ENCODE results near the gene RAB11FIP4.

RAB11FIP4 gene

DNA sequence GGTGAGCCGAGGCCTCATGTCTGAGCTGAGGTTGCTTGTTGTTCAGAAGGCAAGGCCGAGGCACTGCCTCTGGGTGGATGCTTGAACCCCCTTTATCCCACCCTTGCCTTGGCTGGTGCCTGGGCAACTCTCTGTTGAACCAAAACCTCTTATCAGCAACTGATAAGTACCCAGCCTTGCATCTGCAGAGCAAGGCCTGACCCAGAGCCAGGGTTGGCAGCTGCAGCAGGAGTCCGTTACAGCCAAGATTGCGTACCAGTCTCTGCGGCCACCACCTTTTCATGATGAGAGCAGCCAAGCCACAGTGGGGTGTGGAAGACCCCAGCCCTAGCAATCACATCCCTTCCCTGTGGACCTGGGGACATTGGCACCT lies 118.3 kb downstream of the RAB11FIP4 start:
- peak overlapping the region; percentile 70 for H3K4me3 ChIP-seq (ENCODE audit: low read length, poor library complexity, severe bottlenecking)

GRCh38 chr17:31510308-31511194 lies 119.1 kb downstream of the RAB11FIP4 start:
- Histone ChIP-seq H3K9me2 (replicated peaks; ENCODE audit: low read depth, low read length) (no peaks in the 10 kb centered on the region), H3K4me1 (ENCODE audit: insufficient read depth, low read length, poor library complexity, severe bottlenecking) (peaks cover 30% of the 10 kb centered on the region), H4K20me1 (ENCODE audit: insufficient read depth, low read length, poor library complexity, severe bottlenecking) (no peaks in the 10 kb centered on the region), H3K9ac (ENCODE audit: low read depth, low read length, poor library complexity, severe bottlenecking) (peak overlapping the region; percentile 37), H3F3A (ENCODE audit: low read depth) (peaks cover 5% of the 10 kb centered on the region; the same call in 1 of the 2 replicates), H3K4me2 (ENCODE audit: low read depth, low read length, poor library complexity, severe bottlenecking) (no peak overlapping the region), H3K27me3 (ENCODE audit: insufficient read depth, low read length, poor library complexity, severe bottlenecking) (no peaks in the 10 kb centered on the region), H3K9me3 (ENCODE audit: insufficient read depth, low read depth, low read length) (no peaks in the 10 kb centered on the region), H3K36me3 (ENCODE audit: insufficient read depth, low read length) (no peaks in the 10 kb centered on the region), H3K79me2 (ENCODE audit: insufficient read depth, low read length) (peaks cover 37% of the 10 kb centered on the region; the same call in 1 of the 2 replicates), H3K4me3 (ENCODE audit: low read length, poor library complexity, severe bottlenecking) (no peak overlapping the region), H2AFZ (ENCODE audit: low read length) (no peak overlapping the region)
- TF ChIP-seq CTCF (conservative IDR thresholded peaks at IDR 0.05; ENCODE audit: low read length) (no peak; the same call in 1 of the 2 replicates), EZH2phosphoT487 (IDR thresholded peaks at IDR 0.05; ENCODE audit: borderline replicate concordance) (no peak)

More for the DNA sequence above, 118.3 kb downstream of the RAB11FIP4 start:
- Histone ChIP-seq H3K4me2 (ENCODE audit: low read depth, low read length, poor library complexity, severe bottlenecking) (peak overlapping the region; percentile 84), H3F3A (ENCODE audit: low read depth) (peaks cover 5% of the 10 kb centered on the region; the same call in 1 of the 2 replicates), H3K9me2 (replicated peaks; ENCODE audit: low read depth, low read length) (no peaks in the 10 kb centered on the region), H4K20me1 (ENCODE audit: insufficient read depth, low read length, poor library complexity, severe bottlenecking) (no peaks in the 10 kb centered on the region), H3K27me3 (ENCODE audit: insufficient read depth, low read length, poor library complexity, severe bottlenecking) (no peaks in the 10 kb centered on the region), H3K79me2 (ENCODE audit: insufficient read depth, low read length) (peaks cover 37% of the 10 kb centered on the region; the same call in 1 of the 2 replicates), H3K9me3 (ENCODE audit: insufficient read depth, low read depth, low read length) (no peaks in the 10 kb centered on the region), H3K4me1 (ENCODE audit: insufficient read depth, low read length, poor library complexity, severe bottlenecking) (peaks cover 30% of the 10 kb centered on the region), H3K9ac (ENCODE audit: low read depth, low read length, poor library complexity, severe bottlenecking) (peak overlapping the region; percentile 67), H2AFZ (ENCODE audit: low read length) (no peak overlapping the region), H3K36me3 (ENCODE audit: insufficient read depth, low read length) (no peaks in the 10 kb centered on the region)
- no peak for TF ChIP-seq CTCF (conservative IDR thresholded peaks at IDR 0.05; ENCODE audit: low read length)
- TF ChIP-seq EZH2phosphoT487 (IDR thresholded peaks at IDR 0.05; ENCODE audit: borderline replicate concordance): no peak

GRCh38 chr17:31511195-31511578 lies 119.7 kb downstream of the RAB11FIP4 start:
- H2AFZ ChIP-seq (ENCODE audit: low read length): no peak overlapping the region
- no peaks in the 10 kb centered on the region for H3K36me3 ChIP-seq (ENCODE audit: insufficient read depth, low read length)
- no peaks in the 10 kb centered on the region for H3K9me2 ChIP-seq (replicated peaks; ENCODE audit: low read depth, low read length)
- no peak overlapping the region for H3K4me2 ChIP-seq (ENCODE audit: low read depth, low read length, poor library complexity, severe bottlenecking)
- peaks cover 30% of the 10 kb centered on the region for H3K4me1 ChIP-seq (ENCODE audit: insufficient read depth, low read length, poor library complexity, severe bottlenecking)
- peaks cover 5% of the 10 kb centered on the region; the same call in 1 of the 2 replicates for H3F3A ChIP-seq (ENCODE audit: low read depth)
- no peak overlapping the region for H3K9ac ChIP-seq (ENCODE audit: low read depth, low read length, poor library complexity, severe bottlenecking)
- H3K27me3 ChIP-seq (ENCODE audit: insufficient read depth, low read length, poor library complexity, severe bottlenecking): no peaks in the 10 kb centered on the region
- peaks cover 37% of the 10 kb centered on the region; the same call in 1 of the 2 replicates for H3K79me2 ChIP-seq (ENCODE audit: insufficient read depth, low read length)
- H4K20me1 ChIP-seq (ENCODE audit: insufficient read depth, low read length, poor library complexity, severe bottlenecking): no peaks in the 10 kb centered on the region
- H3K4me3 ChIP-seq (ENCODE audit: low read length, poor library complexity, severe bottlenecking): no peak overlapping the region
- TF ChIP-seq EZH2phosphoT487 (IDR thresholded peaks at IDR 0.05; ENCODE audit: borderline replicate concordance) (no peak), CTCF (conservative IDR thresholded peaks at IDR 0.05; ENCODE audit: low read length) (no peak)
- H3K9me3 ChIP-seq (ENCODE audit: insufficient read depth, low read depth, low read length): no peaks in the 10 kb centered on the region
